ENCODE measurements around the gene C15orf40.
"Not testable (repeated sequence)": the region's sequence is repeated elsewhere in the genome, so short reads cannot be mapped to it uniquely, and the experiment has no call there.

C15orf40 gene

GRCh38 chr15:83012636-83013035, 1.2 kb upstream of the C15orf40 start:
- Histone ChIP-seq H3K9me3 (ENCODE audit: control insufficient read depth, insufficient read depth, low read length) (no peaks in the 10 kb centered on the region), H3K4me1 (ENCODE audit: insufficient read depth, low read length) (0 out of 2 replicates have a peak, but pooled peaks cover 4% of the 10 kb centered on the region), H3K36me3 (ENCODE audit: insufficient read depth, low read length) (no peaks in the 10 kb centered on the region; the same call in 1 of the 2 replicates), H3K9ac (ENCODE audit: low read depth, low read length) (no peak overlapping the region; the same call in 1 of the 2 replicates)

GRCh38 chr15:83012076-83012426, 612 bp upstream of the C15orf40 start:
- peak overlapping the region; percentile 89 for H3K9ac ChIP-seq (ENCODE audit: low read depth, low read length)
- no peaks in the 10 kb centered on the region for H3K9me3 ChIP-seq (ENCODE audit: control insufficient read depth, insufficient read depth, low read length)

DNA sequence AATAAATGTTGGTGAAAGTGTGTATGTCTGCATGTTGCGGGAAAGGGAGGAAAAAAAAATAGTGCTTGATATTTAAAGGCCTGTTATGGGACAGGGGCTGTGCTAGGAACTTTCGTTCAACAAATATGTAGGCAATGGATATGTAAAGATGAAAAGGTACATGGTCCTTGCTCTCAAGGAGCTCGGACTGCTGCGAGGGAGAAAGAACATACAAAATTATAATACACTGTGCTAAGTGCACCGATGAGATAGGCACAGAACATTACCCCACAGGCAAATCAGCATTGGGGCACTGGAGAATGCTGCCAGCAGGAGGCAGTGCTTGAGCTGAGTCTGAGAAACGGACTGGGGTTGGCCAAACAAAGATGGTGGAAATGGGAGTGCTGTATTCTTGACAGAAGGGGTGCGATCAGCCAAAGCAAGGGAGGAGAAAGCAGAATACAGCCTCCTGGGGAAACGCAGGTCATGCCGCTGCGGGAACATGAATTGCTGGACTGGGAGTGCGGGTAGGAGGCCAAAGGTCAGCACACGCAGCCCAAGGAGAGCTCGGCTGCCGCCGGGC, 649 bp downstream of the C15orf40 start:
- Histone ChIP-seq H3K4me1 (ENCODE audit: insufficient read depth, low read length) (0 out of 2 replicates have a peak, but pooled peaks cover 4% of the 10 kb centered on the region), H3K36me3 (ENCODE audit: insufficient read depth, low read length) (peaks cover 3% of the 10 kb centered on the region; the same call in 1 of the 2 replicates), H3K9ac (ENCODE audit: low read depth, low read length) (peak overlapping the region; percentile 89), H3K9me3 (ENCODE audit: control insufficient read depth, insufficient read depth, low read length) (no peaks in the 10 kb centered on the region)

More at GRCh38 chr15:83012076-83012426, 612 bp upstream of the C15orf40 start:
- Histone ChIP-seq H3K36me3 (ENCODE audit: insufficient read depth, low read length) (peaks cover 2% of the 10 kb centered on the region; the same call in 1 of the 2 replicates), H3K4me1 (ENCODE audit: insufficient read depth, low read length) (0 out of 2 replicates have a peak, but pooled peaks cover 4% of the 10 kb centered on the region)

DNA sequence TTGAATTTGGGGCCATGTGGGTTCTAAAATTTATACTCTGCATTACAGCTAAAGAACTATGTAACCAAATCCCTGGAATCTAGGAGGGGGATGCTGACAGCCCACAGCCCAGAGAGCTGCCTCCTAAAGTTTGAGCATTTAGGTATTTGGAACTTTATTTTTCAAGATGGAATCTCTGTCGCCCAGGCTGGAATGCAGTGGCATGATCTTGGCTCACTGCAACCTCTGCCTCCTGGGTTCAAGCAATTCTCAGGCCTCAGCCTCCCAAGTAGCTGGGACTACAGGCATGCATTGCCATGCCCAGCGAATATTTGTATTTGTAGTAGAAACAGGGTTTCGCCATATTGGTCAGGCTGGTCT, 10.8 kb downstream of the C15orf40 start:
- H3K36me3 ChIP-seq (ENCODE audit: insufficient read depth, low read length); H3K9me3 ChIP-seq (ENCODE audit: control insufficient read depth, insufficient read depth, low read length); H3K4me1 ChIP-seq (ENCODE audit: insufficient read depth, low read length); H3K9ac ChIP-seq (ENCODE audit: low read depth, low read length): not testable (repeated sequence)

- Histone ChIP-seq H3K4me1 (ENCODE audit: insufficient read depth, low read length) (no peaks in the 10 kb centered on the region), H3K9ac (ENCODE audit: low read depth, low read length) (no peak overlapping the region), H3K36me3 (ENCODE audit: insufficient read depth, low read length) (no peaks in the 10 kb centered on the region), H3K9me3 (ENCODE audit: control insufficient read depth, insufficient read depth, low read length) (0 out of 2 replicates have a peak, but pooled peaks cover 3% of the 10 kb centered on the region)
Observed at GRCh38 chr15:82999905-83000671, 11.4 kb downstream of the C15orf40 start.

DNA sequence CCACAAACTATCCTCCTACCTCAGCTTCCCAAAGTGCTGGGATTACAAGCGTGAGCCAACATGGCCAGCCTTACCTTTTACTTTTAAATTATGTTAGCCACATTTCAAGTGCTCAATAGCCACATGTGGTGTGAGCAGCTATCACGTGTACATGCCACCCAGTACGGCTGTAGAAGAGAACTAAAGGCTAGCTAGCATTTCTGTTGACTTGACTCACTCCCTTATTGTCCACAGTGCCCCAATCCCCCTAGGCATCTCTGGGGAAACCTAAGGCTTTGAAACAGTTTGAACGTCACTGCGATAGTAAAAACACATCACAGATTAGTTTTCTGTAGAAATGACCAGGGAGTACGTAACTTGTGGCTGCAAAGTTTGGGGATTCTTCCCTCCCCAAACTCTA, 12.0 kb downstream of the C15orf40 start:
- H3K36me3 ChIP-seq (ENCODE audit: insufficient read depth, low read length) = no peaks in the 10 kb centered on the region
- H3K9ac ChIP-seq (ENCODE audit: low read depth, low read length) = no peak overlapping the region
- 0 out of 2 replicates have a peak, but pooled peaks cover 3% of the 10 kb centered on the region for H3K9me3 ChIP-seq (ENCODE audit: control insufficient read depth, insufficient read depth, low read length)
- no peaks in the 10 kb centered on the region for H3K4me1 ChIP-seq (ENCODE audit: insufficient read depth, low read length)

DNA sequence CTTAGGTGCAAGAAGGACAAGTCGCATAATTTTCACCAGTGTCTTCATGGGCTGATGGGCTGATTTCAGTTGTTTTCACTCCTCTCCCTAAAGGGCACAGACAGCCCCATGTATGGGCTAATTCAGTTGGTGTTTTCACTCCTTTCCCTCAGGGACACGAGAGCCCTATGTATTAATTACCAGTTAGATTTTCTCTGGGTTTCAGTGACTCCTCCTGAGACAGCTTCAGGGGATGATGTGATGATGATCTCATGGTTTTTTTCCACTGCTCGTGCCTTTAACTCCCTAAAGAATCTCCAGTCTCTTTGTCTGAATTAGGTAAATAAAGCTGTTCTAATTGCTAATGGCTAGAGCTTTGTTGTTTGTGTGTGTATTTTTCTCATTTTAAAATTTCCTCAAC, 15.5 kb downstream of the C15orf40 start:
- Histone ChIP-seq H3K4me1 (ENCODE audit: insufficient read depth, low read length) (no peaks in the 10 kb centered on the region), H3K9me3 (ENCODE audit: control insufficient read depth, insufficient read depth, low read length) (0 out of 2 replicates have a peak, but pooled peaks cover 3% of the 10 kb centered on the region), H3K9ac (ENCODE audit: low read depth, low read length) (no peak overlapping the region), H3K36me3 (ENCODE audit: insufficient read depth, low read length) (no peaks in the 10 kb centered on the region)

DNA sequence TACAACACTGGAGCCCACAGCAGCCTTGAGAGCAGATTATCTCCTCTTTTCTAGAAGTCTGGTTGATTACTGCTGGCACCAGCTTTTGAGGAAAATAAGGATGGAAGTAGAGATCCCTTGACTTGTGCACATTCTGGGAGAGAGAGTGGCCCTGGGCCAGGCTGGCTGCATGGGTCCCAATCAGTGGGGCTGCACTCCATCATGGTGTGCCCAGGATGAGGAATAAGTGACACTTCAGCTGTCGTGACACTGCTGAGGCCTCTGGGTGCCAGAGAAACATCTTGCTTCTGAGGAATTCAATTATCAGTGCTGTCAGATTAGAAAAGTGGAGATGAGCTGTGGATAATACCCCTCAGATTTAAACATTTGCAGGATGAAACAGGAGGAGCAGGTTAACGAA, 16.4 kb downstream of the C15orf40 start:
- Histone ChIP-seq H3K9me3 (ENCODE audit: control insufficient read depth, insufficient read depth, low read length) (0 out of 2 replicates have a peak, but pooled peaks cover 3% of the 10 kb centered on the region), H3K4me1 (ENCODE audit: insufficient read depth, low read length) (no peaks in the 10 kb centered on the region), H3K36me3 (ENCODE audit: insufficient read depth, low read length) (no peaks in the 10 kb centered on the region), H3K9ac (ENCODE audit: low read depth, low read length) (no peak overlapping the region)

GRCh38 chr15:82993144-82993543, 18.3 kb downstream of the C15orf40 start:
- no peaks in the 10 kb centered on the region for H3K9me3 ChIP-seq (ENCODE audit: control insufficient read depth, insufficient read depth, low read length)
- H3K4me1 ChIP-seq (ENCODE audit: insufficient read depth, low read length) = no peaks in the 10 kb centered on the region
- H3K36me3 ChIP-seq (ENCODE audit: insufficient read depth, low read length) = no peaks in the 10 kb centered on the region
- no peak overlapping the region for H3K9ac ChIP-seq (ENCODE audit: low read depth, low read length)

GRCh38 chr15:82992436-82992998, 18.9 kb downstream of the C15orf40 start:
- no peaks in the 10 kb centered on the region for H3K9me3 ChIP-seq (ENCODE audit: control insufficient read depth, insufficient read depth, low read length)

DNA sequence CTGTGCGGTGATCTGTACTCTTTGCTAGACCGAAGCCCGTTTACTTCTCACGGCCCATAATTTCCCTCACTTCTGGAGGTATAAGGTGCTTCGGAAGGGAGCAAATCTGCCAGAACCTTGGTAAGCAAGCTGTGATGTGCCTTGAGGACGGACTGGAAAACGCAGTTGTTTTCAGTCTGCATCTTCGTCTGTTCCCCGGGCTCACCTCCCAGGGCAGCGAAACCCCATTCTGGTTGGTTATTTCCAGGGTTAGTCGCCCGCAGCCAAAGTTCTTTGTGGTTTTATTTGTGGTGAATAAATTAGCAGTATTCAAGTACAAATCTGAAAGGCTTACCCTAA, 25.0 kb downstream of the C15orf40 start:
- Histone ChIP-seq H3K9ac (ENCODE audit: low read depth, low read length) (peak overlapping the region; percentile 93), H3K36me3 (ENCODE audit: insufficient read depth, low read length) (no peaks in the 10 kb centered on the region), H3K4me1 (ENCODE audit: insufficient read depth, low read length) (no peaks in the 10 kb centered on the region), H3K9me3 (ENCODE audit: control insufficient read depth, insufficient read depth, low read length) (no peaks in the 10 kb centered on the region)

More at GRCh38 chr15:82992436-82992998, 18.9 kb downstream of the C15orf40 start:
- H3K9ac ChIP-seq (ENCODE audit: low read depth, low read length) = no peak overlapping the region
- H3K36me3 ChIP-seq (ENCODE audit: insufficient read depth, low read length) = no peaks in the 10 kb centered on the region
- no peaks in the 10 kb centered on the region for H3K4me1 ChIP-seq (ENCODE audit: insufficient read depth, low read length)

DNA sequence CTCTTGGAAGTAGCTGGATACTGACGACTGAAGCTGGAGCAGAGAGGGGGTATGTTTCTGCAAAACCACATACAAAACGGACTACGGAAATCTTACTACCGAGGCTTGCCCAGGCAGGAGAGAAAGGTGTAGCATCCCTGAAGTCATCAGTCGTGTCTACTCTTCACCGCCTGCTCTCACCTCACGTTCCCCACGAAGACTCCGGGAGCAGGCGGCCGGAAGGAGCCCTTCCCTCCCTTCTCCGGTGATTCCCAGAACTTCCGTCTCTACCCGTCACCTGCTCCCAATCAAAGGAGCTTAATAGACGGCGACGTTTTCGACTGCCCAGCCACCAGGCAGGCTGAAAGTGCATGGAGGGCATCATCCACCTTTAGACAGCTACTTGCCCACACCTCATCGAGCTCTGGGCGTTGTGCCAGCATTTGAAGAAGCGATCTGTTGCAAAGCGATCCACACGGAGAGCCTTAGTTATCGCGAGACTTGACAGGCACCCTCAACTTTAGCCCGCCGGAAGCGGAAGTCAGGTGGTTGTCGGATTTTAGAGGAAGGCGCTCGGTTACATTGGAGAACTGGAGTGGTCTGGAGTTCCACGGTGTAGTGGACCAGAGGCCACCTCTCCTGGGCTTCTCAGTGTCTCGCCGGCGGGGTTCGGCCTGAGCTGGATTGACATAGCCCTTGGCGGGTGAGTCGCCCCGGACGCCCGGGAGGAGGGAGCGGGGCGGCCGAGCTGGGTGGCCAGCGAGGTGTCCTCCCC, 25.6 kb downstream of the C15orf40 start, which contains the start of gene RAMAC:
RAMAC (plus strand) TSS at position 523 of the 754 bp plus-strand sequence. CDS start 2,809 bp downstream, outside the sequence.
- Histone ChIP-seq H3K9me3 (ENCODE audit: control insufficient read depth, insufficient read depth, low read length) (no peaks in the 10 kb centered on the region), H3K9ac (ENCODE audit: low read depth, low read length) (peak within 1 kb of the TSS; percentile 93), H3K4me1 (ENCODE audit: insufficient read depth, low read length) (no peaks in the 10 kb centered on the region), H3K36me3 (ENCODE audit: insufficient read depth, low read length) (no peaks in the 10 kb centered on the region)

- Histone ChIP-seq H3K9ac (ENCODE audit: low read depth, low read length) (no peak overlapping the region), H3K36me3 (ENCODE audit: insufficient read depth, low read length) (no peaks in the 10 kb centered on the region), H3K4me1 (ENCODE audit: insufficient read depth, low read length) (no peaks in the 10 kb centered on the region), H3K9me3 (ENCODE audit: control insufficient read depth, insufficient read depth, low read length) (no peaks in the 10 kb centered on the region)
Observed at GRCh38 chr15:82980981-82981380, 30.5 kb downstream of the C15orf40 start.

- no peaks in the 10 kb centered on the region for H3K36me3 ChIP-seq (ENCODE audit: insufficient read depth, low read length)
- no peaks in the 10 kb centered on the region for H3K9me3 ChIP-seq (ENCODE audit: control insufficient read depth, insufficient read depth, low read length)
- H3K9ac ChIP-seq (ENCODE audit: low read depth, low read length) = no peak overlapping the region
- H3K4me1 ChIP-seq (ENCODE audit: insufficient read depth, low read length) = no peaks in the 10 kb centered on the region
Observed at GRCh38 chr15:82979726-82980125, 31.7 kb downstream of the C15orf40 start.
